Skeletal muscle satellite cell (primary cell): ENCODE results near the gene VAV3.

Experiments used
- H3K27me3 ChIP-seq: 2 replicates; pipeline ENCODE4 v1.7.0; 2013; ENCODE audit warnings: low read length; ENCODE audit not compliant: control insufficient read depth, insufficient read depth
- H3K36me3 ChIP-seq: 2 replicates; pipeline ENCODE4 v1.7.0; 2013; ENCODE audit warnings: mild to moderate bottlenecking, control low read depth, low read length; ENCODE audit not compliant: insufficient read depth
- H3K4me1 ChIP-seq: 2 replicates; pipeline ENCODE4 v1.7.0; 2013; ENCODE audit warnings: low read length; ENCODE audit not compliant: control insufficient read depth, insufficient read depth
- H3K4me2 ChIP-seq: 2 replicates; pipeline ENCODE4 v1.7.0; 2013; ENCODE audit warnings: mild to moderate bottlenecking, low read length
- H3K4me3 ChIP-seq: 2 replicates; pipeline ENCODE4 v1.7.0; 2013; ENCODE audit warnings: low read length
- H3K9ac ChIP-seq: 2 replicates; pipeline ENCODE4 v1.7.0; 2013; ENCODE audit warnings: mild to moderate bottlenecking, low read depth, low read length, moderate library complexity
- H3K9me3 ChIP-seq: replicated peaks from 2 replicates; pipeline ENCODE4 v1.7.0; 2013; ENCODE audit warnings: mild to moderate bottlenecking, control low read depth, low read length

Gene VAV3

GRCh38 chr1:107787299-107787698, 177.7 kb downstream of the VAV3 start:
- peaks cover 15% of the 10 kb centered on the region for H3K4me1 ChIP-seq
- no peak overlapping the region for H3K9ac ChIP-seq
- no peak overlapping the region for H3K4me3 ChIP-seq
- no peaks in the 10 kb centered on the region for H3K9me3 ChIP-seq
- H3K4me2 ChIP-seq = no peak overlapping the region
- H3K27me3 ChIP-seq = no peaks in the 10 kb centered on the region
- no peaks in the 10 kb centered on the region for H3K36me3 ChIP-seq

GRCh38 chr1:107786203-107786845, 178.7 kb downstream of the VAV3 start:
- peaks cover 16% of the 10 kb centered on the region for H3K4me1 ChIP-seq
- no peaks in the 10 kb centered on the region for H3K36me3 ChIP-seq
- H3K27me3 ChIP-seq = no peaks in the 10 kb centered on the region
- H3K4me2 ChIP-seq = no peak overlapping the region
- no peak overlapping the region for H3K9ac ChIP-seq
- no peak overlapping the region for H3K4me3 ChIP-seq
- no peaks in the 10 kb centered on the region for H3K9me3 ChIP-seq

DNA sequence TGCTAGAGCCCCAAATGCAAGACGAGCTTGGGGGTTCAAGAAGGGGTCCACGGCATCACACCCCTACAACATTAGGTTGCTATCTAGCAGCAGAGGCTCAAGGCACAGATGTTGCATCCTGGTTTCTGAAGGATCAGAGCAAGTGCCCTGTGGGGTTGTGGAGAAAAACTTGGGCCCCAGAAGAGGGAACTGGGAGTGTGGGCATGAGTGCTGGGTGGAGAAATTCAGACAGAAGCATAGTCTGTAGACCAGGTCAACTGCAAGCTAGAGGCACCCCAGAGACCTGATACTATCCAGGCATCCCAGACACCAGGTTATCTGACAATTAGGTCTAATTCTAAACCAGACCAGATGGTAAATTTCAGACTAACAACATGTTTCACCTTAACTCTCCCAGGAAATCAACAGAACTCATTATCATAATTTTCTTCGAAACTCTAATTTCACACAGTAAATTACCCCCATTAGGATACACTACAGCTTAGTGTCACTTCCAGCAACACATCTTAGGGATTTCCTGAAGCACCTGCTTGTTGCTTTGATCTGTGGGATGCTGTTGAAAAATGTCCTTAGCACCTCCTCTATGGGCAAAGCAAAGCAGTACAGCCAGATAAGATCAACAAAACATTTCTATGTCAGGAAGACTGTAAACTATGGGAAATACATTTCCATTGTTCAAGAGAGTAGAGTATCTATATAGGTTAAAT, 179.3 kb downstream of the VAV3 start:
- H3K9me3 ChIP-seq = no peaks in the 10 kb centered on the region
- no peaks in the 10 kb centered on the region for H3K36me3 ChIP-seq
- peaks cover 16% of the 10 kb centered on the region for H3K4me1 ChIP-seq
- H3K4me3 ChIP-seq = no peak overlapping the region
- H3K27me3 ChIP-seq = no peaks in the 10 kb centered on the region
- H3K9ac ChIP-seq = no peak overlapping the region
- H3K4me2 ChIP-seq = no peak overlapping the region

GRCh38 chr1:107782217-107782845, 182.6 kb downstream of the VAV3 start:
- Histone ChIP-seq H3K4me3 (no peak overlapping the region), H3K36me3 (no peaks in the 10 kb centered on the region), H3K27me3 (no peaks in the 10 kb centered on the region), H3K9me3 (no peaks in the 10 kb centered on the region), H3K4me2 (peak overlapping the region; percentile 60), H3K4me1 (peaks cover 10% of the 10 kb centered on the region), H3K9ac (no peak overlapping the region)

DNA sequence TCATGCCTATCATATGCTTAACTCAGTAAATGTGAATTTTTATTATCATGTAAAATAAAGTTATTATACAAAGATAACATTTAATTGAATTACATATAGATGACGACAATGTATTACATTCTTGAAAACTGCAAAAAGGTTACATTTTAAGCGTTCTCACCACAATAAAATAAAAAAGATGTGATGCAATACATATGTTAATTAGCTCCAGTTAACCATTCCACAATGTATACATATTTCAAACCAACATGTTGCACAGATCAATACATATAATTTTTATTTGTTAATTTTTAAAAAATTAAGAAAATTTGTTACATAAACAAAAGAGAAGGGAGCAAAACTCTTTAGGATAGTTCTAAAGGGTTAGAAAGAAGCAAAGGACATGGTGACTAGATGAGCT, 183.7 kb downstream of the VAV3 start:
- H3K36me3 ChIP-seq = no peaks in the 10 kb centered on the region
- peaks cover 10% of the 10 kb centered on the region for H3K4me1 ChIP-seq
- H3K27me3 ChIP-seq = no peaks in the 10 kb centered on the region
- no peak overlapping the region for H3K9ac ChIP-seq
- no peak overlapping the region for H3K4me2 ChIP-seq
- no peaks in the 10 kb centered on the region for H3K9me3 ChIP-seq
- no peak overlapping the region for H3K4me3 ChIP-seq

DNA sequence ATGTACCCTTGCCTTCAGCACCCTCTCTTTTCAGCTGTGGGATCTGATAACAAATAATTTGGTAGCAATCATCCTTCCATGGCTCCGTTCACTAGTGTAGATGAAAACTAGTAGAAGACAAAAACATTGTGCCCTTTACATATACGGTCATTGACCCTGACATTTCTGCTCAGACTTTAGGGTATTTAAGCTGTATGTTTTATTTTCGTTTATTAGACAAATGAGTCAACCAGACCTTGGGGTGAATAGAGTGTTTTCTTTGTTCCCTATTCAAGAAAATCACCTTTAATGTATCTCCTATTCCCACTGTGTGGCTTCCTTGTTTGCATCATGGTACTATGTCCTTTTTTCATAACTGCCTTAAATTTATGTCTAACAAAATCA, 187.3 kb downstream of the VAV3 start:
- Histone ChIP-seq H3K36me3 (no peaks in the 10 kb centered on the region), H3K4me1 (peaks cover 4% of the 10 kb centered on the region), H3K9ac (no peak overlapping the region), H3K27me3 (no peaks in the 10 kb centered on the region), H3K4me2 (no peak overlapping the region), H3K4me3 (no peak overlapping the region), H3K9me3 (no peaks in the 10 kb centered on the region)

DNA sequence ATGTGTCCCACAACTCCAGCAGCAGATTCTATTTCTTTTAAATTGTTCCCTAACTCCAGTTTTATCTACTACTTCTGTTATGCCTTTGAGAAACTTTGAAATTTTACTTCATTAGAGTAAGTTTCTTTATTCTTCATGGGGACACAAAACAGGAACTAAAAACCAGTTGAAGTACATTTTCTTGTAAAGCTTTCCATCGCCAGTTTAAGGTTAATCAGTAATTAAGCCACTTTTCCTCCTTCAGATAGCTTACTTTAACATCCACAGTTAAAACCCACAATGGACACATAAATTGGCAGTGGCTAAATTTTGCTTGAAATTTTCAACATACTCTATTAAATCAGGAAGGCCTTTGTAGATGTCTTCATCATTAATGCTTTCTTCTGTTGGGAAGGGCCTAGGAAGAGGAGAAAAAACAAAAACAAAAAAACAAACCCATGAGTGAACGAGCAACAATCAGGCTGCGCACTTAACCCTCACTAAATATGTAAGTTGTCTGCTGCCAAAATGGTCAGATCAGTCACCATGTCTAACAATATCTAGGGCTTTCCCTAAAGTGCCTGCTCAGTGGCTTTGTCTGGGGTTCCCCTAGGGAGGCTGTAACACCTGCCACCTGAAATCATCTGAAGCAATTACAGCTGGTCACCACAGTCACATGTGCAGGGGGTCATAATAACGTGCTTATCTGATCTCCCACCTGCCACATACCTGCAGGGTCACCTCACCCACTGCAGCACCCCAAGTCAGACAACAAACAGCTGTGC, 187.9 kb downstream of the VAV3 start:
- Histone ChIP-seq H3K4me1 (no peaks in the 10 kb centered on the region), H3K27me3 (peaks cover 4% of the 10 kb centered on the region), H3K9ac (no peak overlapping the region), H3K4me3 (no peak overlapping the region), H3K4me2 (no peak overlapping the region), H3K9me3 (no peaks in the 10 kb centered on the region), H3K36me3 (no peaks in the 10 kb centered on the region)

GRCh38 chr1:107771377-107771776, 193.6 kb downstream of the VAV3 start:
- Histone ChIP-seq H3K9me3 (no peaks in the 10 kb centered on the region), H3K4me3 (no peak overlapping the region), H3K4me1 (no peaks in the 10 kb centered on the region), H3K36me3 (no peaks in the 10 kb centered on the region), H3K27me3 (peaks cover 7% of the 10 kb centered on the region), H3K9ac (no peak overlapping the region), H3K4me2 (no peak overlapping the region)

GRCh38 chr1:107767156-107767582, 197.8 kb downstream of the VAV3 start:
- Histone ChIP-seq H3K9me3 (no peaks in the 10 kb centered on the region), H3K4me2 (no peak overlapping the region), H3K4me3 (no peak overlapping the region), H3K27me3 (peaks cover 4% of the 10 kb centered on the region), H3K36me3 (no peaks in the 10 kb centered on the region), H3K4me1 (no peaks in the 10 kb centered on the region), H3K9ac (no peak overlapping the region)

DNA sequence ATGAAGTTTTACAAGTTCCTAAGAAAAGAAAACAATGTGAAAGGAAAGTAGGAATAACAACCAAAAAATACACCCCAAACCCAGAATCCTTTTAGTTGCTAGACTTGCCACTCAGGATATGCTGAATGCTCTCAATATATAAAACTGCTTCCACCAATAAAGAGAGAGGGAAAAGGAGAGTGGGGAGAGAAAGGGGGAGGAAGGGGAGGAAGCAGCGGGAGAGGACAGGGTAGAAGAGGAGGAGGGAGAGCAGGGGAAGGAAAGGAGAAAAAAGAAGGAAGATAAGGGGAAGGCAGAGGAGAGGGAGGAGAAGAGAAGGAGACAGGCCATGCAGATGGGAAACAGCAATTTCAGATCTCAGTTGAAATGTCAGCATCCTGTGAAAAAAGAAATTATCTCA, 198.4 kb downstream of the VAV3 start:
- no peaks in the 10 kb centered on the region for H3K4me1 ChIP-seq
- no peaks in the 10 kb centered on the region for H3K36me3 ChIP-seq
- H3K9ac ChIP-seq = no peak overlapping the region
- no peaks in the 10 kb centered on the region for H3K9me3 ChIP-seq
- H3K4me3 ChIP-seq = no peak overlapping the region
- no peak overlapping the region for H3K4me2 ChIP-seq
- peaks cover 4% of the 10 kb centered on the region for H3K27me3 ChIP-seq

DNA sequence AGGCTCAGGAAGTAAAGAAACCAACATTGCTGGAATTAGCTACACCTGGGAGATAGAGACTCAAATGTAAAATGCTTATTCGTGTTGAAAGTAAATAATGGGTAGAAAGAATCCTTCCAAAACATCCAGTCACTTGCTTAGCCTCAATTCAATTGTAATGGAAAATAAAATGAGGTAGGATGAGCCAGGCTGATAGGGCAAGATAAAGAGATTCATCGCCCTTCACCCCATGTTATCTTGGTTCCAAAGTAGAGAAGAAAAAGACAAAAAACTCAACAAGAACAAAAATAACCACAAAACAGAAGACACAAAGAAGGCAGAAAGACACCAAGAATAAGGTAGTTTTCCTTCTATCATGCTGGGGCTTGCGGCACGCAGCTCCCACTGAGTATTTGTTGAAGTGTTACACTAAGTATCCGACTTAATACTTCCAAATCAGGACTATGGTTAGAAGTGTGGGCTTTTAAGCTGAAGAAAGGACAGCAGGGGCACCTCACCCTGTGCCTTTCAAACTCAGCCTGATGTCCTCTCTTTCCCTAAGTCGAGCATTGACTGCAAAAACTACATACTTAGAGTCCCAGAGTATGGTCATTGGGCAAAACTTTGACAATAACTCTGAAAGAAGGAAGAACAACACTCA, 202.1 kb downstream of the VAV3 start:
- H3K4me3 ChIP-seq = no peak overlapping the region
- no peaks in the 10 kb centered on the region for H3K36me3 ChIP-seq
- H3K27me3 ChIP-seq = peaks cover 4% of the 10 kb centered on the region
- no peaks in the 10 kb centered on the region for H3K4me1 ChIP-seq
- no peaks in the 10 kb centered on the region for H3K9me3 ChIP-seq
- no peak overlapping the region for H3K4me2 ChIP-seq
- H3K9ac ChIP-seq = no peak overlapping the region
